Measurements from ENCODE around the gene ITGA5. TPM values are rescaled to one million over a fixed set of nuclear protein-coding genes. Genes with fewer than 3 reads are reported as not detected.

The ITGA5 gene
- total RNA-seq, 2 donors from 2014 or later = 44.2 to 99.4 TPM

GRCh38 chr12:54390668-54391551, 28.2 kb downstream of the ITGA5 start:
- H3K27ac ChIP-seq = peak overlapping the region; percentile 90 to 94
- TF ChIP-seq POLR2A (IDR thresholded peaks at IDR 0.05) (peak; percentile 49), CTCF (IDR thresholded peaks at IDR 0.05) (peak in 1 of 4 experiments; percentile 10), POLR2AphosphoS5 (IDR thresholded peaks at IDR 0.05) (no peak)
- intact Hi-C loops (cut with DNase I) = no loop called here

GRCh38 chr12:54390176-54390667, 28.8 kb downstream of the ITGA5 start:
- H3K36me3 ChIP-seq = no peaks in the 10 kb centered on the region

More at GRCh38 chr12:54390668-54391551, 28.2 kb downstream of the ITGA5 start:
- no peaks in the 10 kb centered on the region for H3K9me3 ChIP-seq
- peak overlapping the region; percentile 67 to 85 for H3K4me3 ChIP-seq
- DNase-seq (ENCODE audit: low spot score) = peak; percentile 83
- peaks cover 0 to 3% of the 10 kb centered on the region in 2 donors for H3K36me3 ChIP-seq
- H3K4me1 ChIP-seq (replicated peaks) = peaks cover 8% of the 10 kb centered on the region
- H3K27me3 ChIP-seq (replicated peaks; ENCODE audit: insufficient read depth) = no peaks in the 10 kb centered on the region
- WGBS = 9% methylated on average over 51 of the region's 51 CpGs

DNA sequence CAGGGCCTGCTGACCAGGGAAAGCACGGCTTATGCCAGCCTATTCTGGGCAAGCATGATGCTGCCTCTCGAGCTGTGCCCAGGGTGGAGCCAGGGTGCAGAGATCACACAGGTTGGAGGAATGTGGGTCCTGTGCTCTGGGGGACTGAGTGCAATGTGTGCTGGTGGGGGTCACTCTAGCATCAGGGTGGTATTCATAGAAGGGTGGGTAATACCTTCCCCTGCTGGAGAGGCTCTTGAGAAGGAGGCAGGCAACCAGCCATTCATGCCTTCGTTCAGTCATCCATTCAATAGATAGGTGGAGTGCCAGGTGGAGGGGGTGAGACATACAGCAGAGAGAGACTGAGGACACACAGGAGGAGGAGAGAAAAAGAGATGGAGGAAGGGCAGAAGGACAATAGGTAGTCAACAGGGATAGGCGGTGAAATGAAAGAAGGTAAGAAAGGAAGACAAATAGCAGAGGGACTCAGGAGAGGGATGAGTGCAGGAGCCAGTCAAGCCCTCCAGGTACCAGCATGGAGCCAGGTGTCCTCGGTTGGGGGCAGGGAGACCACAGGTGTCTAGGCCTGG, 29.4 kb downstream of the ITGA5 start:
- Histone ChIP-seq H3K27me3 (replicated peaks; ENCODE audit: insufficient read depth) (no peaks in the 10 kb centered on the region), H3K4me3 (peak overlapping the region; percentile 67 to 85), H3K4me1 (replicated peaks) (peaks cover 8% of the 10 kb centered on the region), H3K36me3 (no peaks in the 10 kb centered on the region), H3K9me3 (no peaks in the 10 kb centered on the region), H3K27ac (peak overlapping the region; percentile 90 to 94)
- WGBS = 72% methylated on average over 5 of the region's 5 CpGs
- no peak for DNase-seq (ENCODE audit: low spot score)
- TF ChIP-seq POLR2A (IDR thresholded peaks at IDR 0.05) = no peak
- TF ChIP-seq POLR2AphosphoS5 (IDR thresholded peaks at IDR 0.05) = no peak
- TF ChIP-seq CTCF (IDR thresholded peaks at IDR 0.05) = no peak
- intact Hi-C loops (cut with DNase I) = no loop called here

More at GRCh38 chr12:54390176-54390667, 28.8 kb downstream of the ITGA5 start:
- Histone ChIP-seq H3K27ac (peak overlapping the region; percentile 90 to 94), H3K4me1 (replicated peaks) (peaks cover 8% of the 10 kb centered on the region), H3K4me3 (peak overlapping the region; percentile 67 to 85), H3K9me3 (no peaks in the 10 kb centered on the region), H3K27me3 (replicated peaks; ENCODE audit: insufficient read depth) (no peaks in the 10 kb centered on the region)
- peak; percentile 13 for TF ChIP-seq POLR2A (IDR thresholded peaks at IDR 0.05)
- no peak for TF ChIP-seq CTCF (IDR thresholded peaks at IDR 0.05)
- peak; percentile 22 for TF ChIP-seq POLR2AphosphoS5 (IDR thresholded peaks at IDR 0.05)
- intact Hi-C loops (cut with DNase I) = no loop called here
- DNase-seq (ENCODE audit: low spot score) = peak; percentile 69
- 36% methylated on average over 7 of the region's 7 CpGs for WGBS

GRCh38 chr12:54389134-54389508, 29.9 kb downstream of the ITGA5 start:
- H3K27ac ChIP-seq = peak overlapping the region; percentile 90 to 94
- no peak for DNase-seq (ENCODE audit: low spot score)
- intact Hi-C loops (cut with DNase I) = no loop called here
- no peak for TF ChIP-seq CTCF (IDR thresholded peaks at IDR 0.05)
- no peak for TF ChIP-seq POLR2AphosphoS5 (IDR thresholded peaks at IDR 0.05)
- TF ChIP-seq POLR2A (IDR thresholded peaks at IDR 0.05) = no peak
- H3K9me3 ChIP-seq = no peaks in the 10 kb centered on the region
- no peaks in the 10 kb centered on the region for H3K36me3 ChIP-seq
- no peaks in the 10 kb centered on the region for H3K27me3 ChIP-seq (replicated peaks; ENCODE audit: insufficient read depth)
- WGBS = 89% methylated on average over 3 of the region's 3 CpGs
- peaks cover 8% of the 10 kb centered on the region for H3K4me1 ChIP-seq (replicated peaks)
- no peak overlapping the region for H3K4me3 ChIP-seq

Measured in prostate gland (tissue), 2 donors.